ENCODE results near the gene LRRC4C.

LRRC4C gene

DNA sequence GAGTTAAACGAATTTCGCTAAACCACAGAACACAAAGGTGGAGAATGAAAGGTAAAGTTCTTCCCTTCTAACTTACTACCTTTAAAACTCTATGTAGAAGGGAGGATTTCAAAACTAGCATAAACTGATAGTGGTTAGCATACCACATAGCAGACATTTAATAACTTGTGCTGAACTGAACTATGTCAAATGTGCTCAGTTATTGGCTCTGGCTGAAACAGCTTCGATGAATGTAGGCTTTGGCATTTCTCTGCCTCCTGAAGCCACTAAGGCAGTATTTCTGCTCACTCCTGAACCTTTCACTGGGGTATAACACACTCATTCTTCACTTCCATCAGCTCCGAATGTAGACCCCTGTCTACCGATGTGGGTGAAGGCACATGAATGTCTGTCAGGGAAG, 1188.1 kb downstream of the LRRC4C start:
- FAIRE-seq (no peak), DNase-seq (ENCODE audit: insufficient read length) (no peak)
- no peak for TF ChIP-seq TAF1 (IDR thresholded peaks at IDR 0.05; ENCODE audit: borderline replicate concordance, low read depth, low read length)
- no peak for TF ChIP-seq POLR2AphosphoS5 (IDR thresholded peaks at IDR 0.05; ENCODE audit: low read depth, low read length)
- TF ChIP-seq POLR2A (IDR thresholded peaks at IDR 0.05; ENCODE audit: low read depth, low read length): no peak

DNA sequence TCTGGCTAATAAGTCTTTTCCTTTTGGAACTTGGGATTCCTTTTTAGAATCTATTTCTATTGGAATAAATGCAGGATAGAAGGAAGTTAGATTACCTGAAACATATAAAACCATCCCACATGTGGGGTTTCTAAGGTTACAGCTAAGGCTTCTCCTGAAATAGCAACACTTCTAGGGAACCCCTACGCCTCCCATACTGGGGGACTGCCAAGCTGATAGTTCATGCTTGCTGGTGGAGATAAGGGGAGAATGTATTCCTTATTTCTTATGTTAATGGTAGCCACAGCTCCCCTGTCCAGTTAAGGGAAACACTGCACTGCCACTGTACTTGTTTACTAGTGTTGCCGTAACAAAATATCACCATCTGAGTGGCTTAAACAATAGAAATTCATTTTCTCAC, 1189.6 kb downstream of the LRRC4C start:
- no peak for TF ChIP-seq POLR2AphosphoS5 (IDR thresholded peaks at IDR 0.05; ENCODE audit: low read depth, low read length)
- TF ChIP-seq POLR2A (IDR thresholded peaks at IDR 0.05; ENCODE audit: low read depth, low read length): no peak
- DNase-seq (ENCODE audit: insufficient read length): no peak

DNA sequence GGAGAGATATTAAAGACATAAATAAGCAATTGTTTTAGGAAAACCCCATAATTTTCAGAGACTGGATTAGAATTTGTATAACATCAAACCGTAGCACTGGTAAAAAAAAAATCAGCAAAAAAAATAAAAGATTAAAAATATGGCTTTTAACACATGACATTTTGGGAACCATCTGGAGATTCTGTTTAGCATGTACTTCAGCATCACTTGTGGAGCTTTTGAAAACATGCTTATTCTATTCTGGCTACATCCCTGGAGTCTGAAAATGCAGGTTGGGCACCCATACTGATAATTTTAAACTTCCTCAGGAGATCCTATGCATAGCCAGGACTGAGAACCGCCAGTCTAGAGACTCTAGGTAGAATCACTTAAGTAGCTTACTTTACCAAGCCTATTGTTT, 1190.9 kb downstream of the LRRC4C start:
- DNase-seq (ENCODE audit: insufficient read length) (no peak), FAIRE-seq (no peak)
- TF ChIP-seq POLR2A (IDR thresholded peaks at IDR 0.05; ENCODE audit: low read depth, low read length): no peak
- TF ChIP-seq POLR2AphosphoS5 (IDR thresholded peaks at IDR 0.05; ENCODE audit: low read depth, low read length): no peak
- no peak for TF ChIP-seq TAF1 (IDR thresholded peaks at IDR 0.05; ENCODE audit: borderline replicate concordance, low read depth, low read length)

More for the DNA sequence above, 1189.6 kb downstream of the LRRC4C start:
- no peak for FAIRE-seq

DNA sequence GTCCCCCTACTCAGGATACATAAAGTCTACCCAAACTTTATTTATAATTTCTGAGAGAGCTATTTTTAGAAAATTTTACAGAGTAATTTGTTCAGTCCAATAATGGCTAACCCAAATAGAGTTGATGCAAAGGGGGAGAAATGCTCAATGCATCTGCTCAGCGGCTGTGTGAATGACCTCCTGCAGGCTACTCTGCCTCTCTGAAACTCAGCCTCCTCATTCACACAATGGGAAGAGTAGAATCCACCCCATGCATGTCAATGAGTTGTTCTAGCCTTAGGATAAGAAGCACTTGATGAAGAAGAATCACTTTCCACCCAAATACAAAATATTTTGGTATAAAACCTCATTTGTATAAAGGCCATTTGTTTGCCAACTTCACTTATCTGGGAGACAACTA, 1204.0 kb downstream of the LRRC4C start:
- no peak for FAIRE-seq
- TF ChIP-seq POLR2AphosphoS5 (IDR thresholded peaks at IDR 0.05; ENCODE audit: low read depth, low read length): no peak
- TF ChIP-seq POLR2A (IDR thresholded peaks at IDR 0.05; ENCODE audit: low read depth, low read length): no peak
- no peak for TF ChIP-seq TAF1 (IDR thresholded peaks at IDR 0.05; ENCODE audit: borderline replicate concordance, low read depth, low read length)
- DNase-seq (ENCODE audit: insufficient read length): no peak

DNA sequence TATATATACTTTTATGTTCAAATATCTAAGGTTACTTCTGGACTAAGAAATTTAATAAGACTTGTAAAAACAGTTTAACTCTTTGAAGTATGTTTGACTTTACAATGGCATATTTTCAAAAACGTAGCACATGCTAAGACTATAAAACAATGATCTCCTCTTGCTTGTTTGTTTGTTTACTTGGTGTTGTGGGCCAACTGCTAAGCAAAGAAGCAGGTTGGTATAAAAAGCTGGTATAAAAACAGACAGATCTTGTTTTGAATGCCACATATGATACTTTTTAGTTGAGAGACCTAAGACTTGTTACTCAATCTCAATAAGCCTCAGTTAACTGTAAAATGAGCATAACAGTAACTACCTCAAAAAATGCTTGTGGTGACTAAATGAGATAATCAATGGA, 1206.3 kb downstream of the LRRC4C start:
- TF ChIP-seq TAF1 (IDR thresholded peaks at IDR 0.05; ENCODE audit: borderline replicate concordance, low read depth, low read length) (no peak), POLR2A (IDR thresholded peaks at IDR 0.05; ENCODE audit: low read depth, low read length) (no peak), POLR2AphosphoS5 (IDR thresholded peaks at IDR 0.05; ENCODE audit: low read depth, low read length) (no peak)
- FAIRE-seq (no peak), DNase-seq (ENCODE audit: insufficient read length) (no peak)

DNA sequence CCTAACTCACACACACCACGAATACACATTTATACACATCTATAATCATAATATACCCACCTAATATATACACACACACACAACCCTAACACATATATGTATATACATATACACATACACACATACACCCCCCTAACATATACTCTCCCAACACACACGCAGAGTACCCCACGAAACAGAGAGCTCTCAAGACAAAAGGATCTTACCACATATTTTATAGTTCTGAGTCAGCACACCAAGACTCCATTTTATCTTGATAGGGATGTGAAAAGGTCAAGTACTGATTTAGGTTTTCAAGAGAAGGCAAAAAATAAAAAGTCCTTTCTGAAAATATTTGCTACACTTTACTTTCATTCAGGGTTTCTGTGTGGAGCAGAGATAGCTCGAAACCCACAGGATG, 1207.2 kb downstream of the LRRC4C start:
- DNase-seq (ENCODE audit: insufficient read length) (no peak), FAIRE-seq (no peak)
- TF ChIP-seq POLR2A (IDR thresholded peaks at IDR 0.05; ENCODE audit: low read depth, low read length) (no peak), POLR2AphosphoS5 (IDR thresholded peaks at IDR 0.05; ENCODE audit: low read depth, low read length) (no peak), TAF1 (IDR thresholded peaks at IDR 0.05; ENCODE audit: borderline replicate concordance, low read depth, low read length) (no peak)

DNA sequence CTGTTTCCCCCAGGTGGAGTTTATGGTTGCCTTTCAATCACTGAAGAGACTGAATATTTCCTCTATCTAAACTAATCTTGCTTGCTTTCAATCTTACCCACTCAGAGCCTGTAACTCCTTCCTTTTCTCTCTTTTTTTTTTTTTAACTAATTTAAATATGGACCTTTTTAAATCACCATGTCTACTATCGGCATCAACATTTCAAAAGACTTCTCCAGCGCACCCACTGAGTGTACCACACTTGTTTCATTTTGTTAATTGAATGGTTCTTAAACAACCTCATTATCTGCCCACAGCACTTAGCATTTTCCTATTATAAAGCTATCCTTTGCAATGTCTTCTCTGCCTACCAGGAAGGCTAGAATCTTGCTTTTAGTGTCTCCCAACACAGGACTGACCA, 1212.5 kb downstream of the LRRC4C start:
- TF ChIP-seq POLR2A (IDR thresholded peaks at IDR 0.05; ENCODE audit: low read depth, low read length) (no peak), TAF1 (IDR thresholded peaks at IDR 0.05; ENCODE audit: borderline replicate concordance, low read depth, low read length) (no peak), POLR2AphosphoS5 (IDR thresholded peaks at IDR 0.05; ENCODE audit: low read depth, low read length) (no peak)
- FAIRE-seq (no peak), DNase-seq (ENCODE audit: insufficient read length) (no peak)

DNA sequence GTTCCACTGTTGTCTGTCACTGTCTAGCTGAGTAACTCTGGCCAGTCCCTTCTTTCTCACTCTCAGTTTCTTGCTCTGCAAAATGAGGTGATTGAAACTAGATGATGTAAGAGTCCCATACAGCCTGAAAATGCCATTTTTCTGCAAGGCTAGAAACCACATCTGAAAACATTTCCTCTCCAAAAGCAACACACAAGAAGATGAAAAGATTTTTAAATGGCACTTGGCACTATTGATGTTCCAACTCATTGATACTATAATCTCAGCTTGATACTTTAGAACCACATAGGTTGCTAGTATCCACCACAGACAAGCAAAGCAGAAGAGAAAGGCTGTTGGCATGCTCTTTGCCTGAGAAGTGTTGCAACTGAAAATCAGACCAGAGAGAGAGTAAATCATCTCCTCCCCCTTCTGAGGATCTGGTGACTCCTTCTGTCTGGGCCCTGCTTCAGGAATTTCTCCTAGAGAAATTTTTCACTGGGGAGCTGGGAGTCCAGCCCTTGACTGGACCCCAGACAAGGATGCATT, 1217.9 kb downstream of the LRRC4C start:
- TF ChIP-seq POLR2A (IDR thresholded peaks at IDR 0.05; ENCODE audit: low read depth, low read length) (no peak), TAF1 (IDR thresholded peaks at IDR 0.05; ENCODE audit: borderline replicate concordance, low read depth, low read length) (no peak), POLR2AphosphoS5 (IDR thresholded peaks at IDR 0.05; ENCODE audit: low read depth, low read length) (no peak)
- peak; percentile 44 for FAIRE-seq
- DNase-seq (ENCODE audit: insufficient read length): peak; percentile 0

DNA sequence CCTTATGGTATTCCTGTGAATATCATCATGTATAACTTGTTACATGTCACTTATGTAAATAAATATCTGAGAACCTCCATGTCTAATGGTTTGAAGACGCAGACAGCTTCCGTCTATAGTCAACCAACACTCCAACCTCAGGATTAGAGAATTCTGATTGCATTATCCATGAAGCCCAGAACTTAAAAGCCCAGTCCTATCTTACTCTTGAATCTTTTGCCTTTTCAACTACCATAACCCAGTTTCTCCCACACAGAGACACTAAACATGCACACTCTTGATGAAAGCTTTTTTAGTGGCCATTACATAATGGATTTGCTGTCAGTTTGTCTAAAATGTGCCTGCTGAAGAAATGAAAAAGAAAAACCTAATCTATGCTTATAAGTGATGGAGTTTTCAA, 1219.2 kb downstream of the LRRC4C start:
- no peak for FAIRE-seq
- DNase-seq (ENCODE audit: insufficient read length): no peak

DNA sequence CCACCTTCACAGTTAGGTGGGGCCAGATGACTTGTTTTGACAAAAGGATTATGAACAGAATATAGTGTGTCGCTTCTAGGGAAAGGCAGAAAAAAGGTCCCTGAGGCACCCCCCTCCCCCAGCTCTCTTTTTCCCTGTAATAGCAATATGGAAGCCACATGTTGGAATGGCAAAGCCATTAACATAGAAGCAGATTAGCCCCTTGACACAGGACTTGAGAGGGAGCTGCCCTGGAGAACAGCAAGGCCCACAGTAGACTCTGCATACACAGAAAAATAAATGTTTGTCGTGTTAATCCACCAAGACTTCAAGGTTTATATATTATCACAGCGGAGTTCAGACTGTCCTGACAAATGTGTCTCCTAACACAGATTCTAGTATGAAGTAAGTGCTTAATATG, 1222.9 kb downstream of the LRRC4C start:
- FAIRE-seq (no peak), DNase-seq (ENCODE audit: insufficient read length) (no peak)
- no peak for TF ChIP-seq POLR2A (IDR thresholded peaks at IDR 0.05; ENCODE audit: low read depth, low read length)
- no peak for TF ChIP-seq TAF1 (IDR thresholded peaks at IDR 0.05; ENCODE audit: borderline replicate concordance, low read depth, low read length)
- no peak for TF ChIP-seq POLR2AphosphoS5 (IDR thresholded peaks at IDR 0.05; ENCODE audit: low read depth, low read length)

More for the DNA sequence above, 1219.2 kb downstream of the LRRC4C start:
- TF ChIP-seq POLR2A (IDR thresholded peaks at IDR 0.05; ENCODE audit: low read depth, low read length): no peak
- TF ChIP-seq POLR2AphosphoS5 (IDR thresholded peaks at IDR 0.05; ENCODE audit: low read depth, low read length): no peak
- TF ChIP-seq TAF1 (IDR thresholded peaks at IDR 0.05; ENCODE audit: borderline replicate concordance, low read depth, low read length): no peak

DNA sequence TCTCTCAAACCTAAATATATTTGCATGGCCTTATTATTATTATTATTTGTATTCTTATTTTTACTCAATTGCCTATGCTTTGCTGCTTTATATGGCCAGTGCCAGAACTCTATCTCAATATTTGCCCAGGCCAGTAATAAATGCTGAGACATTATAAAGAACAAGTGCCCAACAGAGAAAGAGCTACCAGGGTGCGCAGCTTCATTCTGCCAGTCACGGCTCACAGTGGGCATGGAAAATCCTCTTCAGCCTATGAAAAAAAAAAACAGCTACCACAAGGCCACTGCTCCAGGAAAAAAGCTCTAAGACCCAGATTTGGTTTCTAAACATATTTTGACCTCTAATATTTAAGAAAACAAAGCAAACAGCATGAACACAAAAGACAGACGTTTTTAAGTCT, 1223.6 kb downstream of the LRRC4C start:
- no peak for TF ChIP-seq POLR2A (IDR thresholded peaks at IDR 0.05; ENCODE audit: low read depth, low read length)
- no peak for TF ChIP-seq TAF1 (IDR thresholded peaks at IDR 0.05; ENCODE audit: borderline replicate concordance, low read depth, low read length)
- TF ChIP-seq POLR2AphosphoS5 (IDR thresholded peaks at IDR 0.05; ENCODE audit: low read depth, low read length): no peak
- no peak for DNase-seq (ENCODE audit: insufficient read length)
- no peak for FAIRE-seq

DNA sequence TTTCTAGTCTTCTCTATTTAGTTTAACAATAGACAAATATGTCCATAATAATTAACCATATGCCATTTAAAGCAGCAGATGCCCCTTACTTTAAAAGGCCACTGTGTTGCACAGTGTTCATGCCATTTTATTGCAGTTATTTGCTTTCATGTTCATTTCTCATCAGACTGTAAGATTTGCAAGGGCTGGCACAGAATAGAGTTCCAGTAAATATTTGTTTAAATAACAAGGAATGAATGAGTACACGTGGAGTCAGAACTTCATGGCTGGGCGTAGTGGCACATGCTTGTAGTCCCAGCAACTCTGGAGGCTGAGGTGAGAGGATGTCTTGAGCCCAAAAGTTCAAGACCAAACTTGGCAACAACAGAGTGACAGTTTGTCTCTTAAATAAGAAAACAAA, 1228.6 kb downstream of the LRRC4C start:
- TF ChIP-seq POLR2A (IDR thresholded peaks at IDR 0.05; ENCODE audit: low read depth, low read length): no peak
- no peak for TF ChIP-seq TAF1 (IDR thresholded peaks at IDR 0.05; ENCODE audit: borderline replicate concordance, low read depth, low read length)
- no peak for TF ChIP-seq POLR2AphosphoS5 (IDR thresholded peaks at IDR 0.05; ENCODE audit: low read depth, low read length)
- DNase-seq (ENCODE audit: insufficient read length) (no peak), FAIRE-seq (no peak)

DNA sequence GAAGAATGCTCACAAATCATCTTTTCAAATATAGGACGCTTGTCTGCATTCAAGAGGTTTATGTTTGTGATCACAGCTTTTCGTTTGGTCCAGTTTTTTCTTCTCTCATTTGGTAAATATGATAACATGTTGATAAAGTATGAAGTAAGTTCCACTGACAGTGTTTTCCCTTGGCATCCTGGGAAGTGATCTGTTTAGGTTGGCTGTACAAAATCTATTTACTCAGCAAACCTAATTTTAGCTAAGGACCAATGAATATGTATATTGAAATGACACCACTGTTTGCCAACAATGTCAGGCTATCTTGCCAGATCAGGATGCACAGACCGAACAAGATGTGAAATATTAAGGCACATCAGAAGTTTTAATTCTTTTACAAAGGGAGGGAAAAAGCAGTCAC, 1230.8 kb downstream of the LRRC4C start:
- TF ChIP-seq POLR2A (IDR thresholded peaks at IDR 0.05; ENCODE audit: low read depth, low read length): no peak
- no peak for TF ChIP-seq POLR2AphosphoS5 (IDR thresholded peaks at IDR 0.05; ENCODE audit: low read depth, low read length)
- DNase-seq (ENCODE audit: insufficient read length) (no peak), FAIRE-seq (no peak)

All from GM12892 (cell line).